GM23338 (cell line): ENCODE results near the gene TACC3. TPM values are rescaled to one million over a fixed set of nuclear protein-coding genes. Genes with fewer than 3 reads are reported as not detected.

Experiments used
- ATAC-seq: fragments of 200-7000 bp; cut with Tn5 transposase; 3 replicates; pipeline ENCODE4 v1.9.1; 2020
- DNase-seq: peaks from one replicate; pipeline ENCODE4 v3.0.0-alpha.2; 2015; ENCODE audit warnings: low spot score
- H2AFZ ChIP-seq: fragments of 200-600 bp; sonication (generic); 2 replicates; pipeline ENCODE4 v1.8.0; 2016; ENCODE audit warnings: antibody characterized with exemption, mild to moderate bottlenecking, moderate library complexity
- H3F3A ChIP-seq: fragments of 200-600 bp; sonication (generic); replicated peaks from 2 replicates; pipeline ENCODE4 v1.8.0; 2017; ENCODE audit warnings: antibody characterized with exemption, mixed run types, low read depth
- H3K27ac ChIP-seq: fragments of 200-600 bp; sonication (generic); 2 replicates; pipeline ENCODE4 v1.6.1; 2016; ENCODE audit warnings: low read depth
- H3K27me3 ChIP-seq: fragments of 200-600 bp; sonication (generic); 2 replicates; pipeline ENCODE4 v1.8.0; 2016; ENCODE audit warnings: mild to moderate bottlenecking, mixed run types, moderate library complexity; ENCODE audit not compliant: insufficient read depth
- H3K36me3 ChIP-seq: fragments of 200-600 bp; sonication (generic); 2 replicates; pipeline ENCODE4 v1.8.0; 2016; ENCODE audit warnings: mild to moderate bottlenecking; ENCODE audit not compliant: insufficient read depth
- H3K4me1 ChIP-seq: fragments of 200-600 bp; sonication (generic); 2 replicates; pipeline ENCODE4 v1.8.0; 2016; ENCODE audit warnings: mild to moderate bottlenecking, moderate library complexity; ENCODE audit not compliant: insufficient read depth
- H3K4me2 ChIP-seq: fragments of 200-600 bp; sonication (generic); 2 replicates; pipeline ENCODE4 v1.7.1; 2017; ENCODE audit warnings: mixed run types
- H3K4me3 ChIP-seq: fragments of 200-600 bp; sonication (generic); 2 replicates; pipeline ENCODE4 v1.6.1; 2016; ENCODE audit warnings: mixed run types
- H3K79me2 ChIP-seq: fragments of 200-600 bp; sonication (generic); replicated peaks from 2 replicates; pipeline ENCODE4 v1.8.0; 2017; ENCODE audit warnings: mild to moderate bottlenecking; ENCODE audit not compliant: insufficient read depth
- H3K9me2 ChIP-seq: fragments of 200-600 bp; sonication (generic); 2 replicates; pipeline ENCODE4 v1.8.0; 2017; ENCODE audit not compliant: insufficient read depth
- H4K20me1 ChIP-seq: fragments of 200-600 bp; sonication (generic); replicated peaks from 2 replicates; pipeline ENCODE4 v1.8.0; 2017; ENCODE audit warnings: mild to moderate bottlenecking; ENCODE audit not compliant: insufficient read depth
- H3K27ac Mint-ChIP-seq: 2 replicates; pipeline ENCODE4 v1.8.0; 2020; ENCODE audit warnings: inconsistent platforms, mild to moderate bottlenecking, moderate library complexity, mixed read lengths
- H3K27me3 Mint-ChIP-seq: 3 replicates; pipeline ENCODE4 v1.8.0; 2022; ENCODE audit warnings: low read depth, mild to moderate bottlenecking, moderate library complexity, mixed read lengths, inconsistent platforms; ENCODE audit not compliant: insufficient read depth, poor library complexity
- H3K36me3 Mint-ChIP-seq: 3 replicates; pipeline ENCODE4 v1.8.0; 2021; ENCODE audit warnings: low read depth, mild to moderate bottlenecking, inconsistent platforms, moderate library complexity, mixed read lengths
- H3K4me1 Mint-ChIP-seq: 3 replicates; pipeline ENCODE4 v1.8.0; 2020; ENCODE audit warnings: mild to moderate bottlenecking, inconsistent platforms, mixed read lengths
- H3K4me3 Mint-ChIP-seq: 3 replicates; pipeline ENCODE4 v1.8.0; 2021; ENCODE audit warnings: moderate library complexity, mild to moderate bottlenecking, inconsistent platforms, mixed read lengths
- H3K9me3 Mint-ChIP-seq: 3 replicates; pipeline ENCODE4 v1.8.0; 2020; ENCODE audit warnings: moderate library complexity, mild to moderate bottlenecking, inconsistent platforms, mixed read lengths
- CTCF ChIP-seq, 2 experiments: fragments of 200-600 bp in 1 of 2; sonication (generic) in 1 of 2; conservative IDR thresholded peaks; 2 replicates each; pipeline versions ENCODE4 v1.5.1 to v1.6.1; 2016 to 2017; ENCODE audit warnings: antibody characterized with exemption in 2 of 2, low read depth in 2 of 2, mild to moderate bottlenecking in 2 of 2, moderate library complexity in 1 of 2
- POLR2AphosphoS5 ChIP-seq: IDR thresholded peaks from 2 replicates; pipeline ENCODE4 v1.6.1; 2016; ENCODE audit warnings: antibody characterized with exemption, low read depth
- ZNF114 ChIP-seq: fragments of 250-450 bp; sonication (Bioruptor Pico); IDR thresholded peaks from 2 replicates; pipeline ENCODE4 v1.5.0; 2020; ENCODE audit warnings: mild to moderate bottlenecking, moderate library complexity
- ZNF462 ChIP-seq: fragments of 250-450 bp; sonication (Bioruptor Pico); IDR thresholded peaks from 2 replicates; pipeline ENCODE4 v1.5.0; 2020; ENCODE audit warnings: mild to moderate bottlenecking, moderate library complexity
- polyA plus RNA-seq: library from polyadenylated mRNA; unstranded; fragments of >200 nt; fragmentation: Nextera tagmentation; extraction: Ambion mirVana; gene quantifications from 2 replicates; pipeline ENCODE4 v1.2.1, GENCODE V29; 2016
- total RNA-seq: library from RNA; depleted of rRNA; stranded (reverse); fragments of >200 nt; shearing (Covaris generic); gene quantifications from 2 replicates; pipeline ENCODE4 v1.2.3, GENCODE V29; 2014

Gene TACC3
- total and polyA plus RNA-seq, 2 experiments from 2014 or later = 120 TPM

- H3K9me3 Mint-ChIP-seq = no peaks in the 10 kb centered on the region
- ATAC-seq (no peak), DNase-seq (no peak)
- H3K27me3 Mint-ChIP-seq = peaks cover 16% of the 10 kb centered on the region
- Histone ChIP-seq H3F3A (peaks cover 17% of the 10 kb centered on the region), H4K20me1 (peaks cover 4% of the 10 kb centered on the region), H3K4me3 (no peak overlapping the region), H3K4me2 (no peak overlapping the region), H2AFZ (no peak overlapping the region), H3K36me3 (no peaks in the 10 kb centered on the region), H3K79me2 (peaks cover 27% of the 10 kb centered on the region), H3K9me2 (no peaks in the 10 kb centered on the region), H3K27me3 (no peaks in the 10 kb centered on the region), H3K4me1 (peaks cover 17% of the 10 kb centered on the region; the same call in 1 of the 2 replicates), H3K27ac (no peak overlapping the region)
- H3K4me1 Mint-ChIP-seq = peaks cover 18% of the 10 kb centered on the region
- peak; percentile 18; the same call in 1 of the 2 replicates for TF ChIP-seq POLR2AphosphoS5
- no peak for TF ChIP-seq ZNF114 (CRISPR knock-in tag)
- no peak for TF ChIP-seq ZNF462 (CRISPR knock-in tag)
- peak; percentile 17 to 24; a peak in 1 of 4 replicates for TF ChIP-seq CTCF (conservative IDR thresholded peaks at IDR 0.05; ENCODE audit: low read depth in 2 of 2)
- no peak overlapping the region for H3K4me3 Mint-ChIP-seq
- no peak overlapping the region for H3K27ac Mint-ChIP-seq
- H3K36me3 Mint-ChIP-seq = peaks cover 7% of the 10 kb centered on the region; the same call in 2 of the 3 replicates
Observed at GRCh38 chr4:1716065-1716945, 5.0 kb upstream of the TACC3 start.
